ENCODE data around the gene MT1H. TPM values are rescaled to one million over a fixed set of nuclear protein-coding genes. Genes with fewer than 3 reads are reported as not detected.
"Not testable (repeated sequence)": the region's sequence is repeated elsewhere in the genome, so short reads cannot be mapped to it uniquely, and the experiment has no call there.

The MT1H gene
- total RNA-seq, 1 donor, result not detected

DNA sequence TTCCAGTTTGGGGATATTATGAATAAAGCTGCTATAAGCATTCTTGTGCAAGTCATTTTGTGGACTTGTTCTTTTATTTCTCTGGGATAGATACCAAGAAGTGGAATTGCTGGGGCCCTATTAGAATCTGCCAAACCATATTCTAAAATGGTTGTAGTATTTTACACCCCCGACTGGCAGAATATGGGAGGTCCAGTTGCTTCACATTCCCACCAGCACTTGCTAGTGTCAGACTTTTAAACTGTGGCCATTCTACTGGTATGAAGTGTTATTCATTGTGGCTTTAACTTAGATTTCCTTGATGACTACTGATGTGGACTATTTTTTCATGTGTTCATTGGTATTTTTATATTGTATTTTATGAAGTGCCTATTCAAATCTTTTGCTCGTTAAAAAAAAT lies 42.2 kb downstream of the MT1H start:
- no peaks in the 10 kb centered on the region for H3K9me3 ChIP-seq (ENCODE audit: low read depth, low read length)
- TF ChIP-seq CTCF (IDR thresholded peaks at IDR 0.05; ENCODE audit: extremely low read depth, low read depth, low read length), result no peak
- H3K79me2 ChIP-seq (ENCODE audit: insufficient read depth, low read length), result no peaks in the 10 kb centered on the region
- H3K36me3 ChIP-seq (ENCODE audit: insufficient read depth, low read length), result no peaks in the 10 kb centered on the region
- H3K4me1 ChIP-seq (ENCODE audit: insufficient read depth, low read length), result no peaks in the 10 kb centered on the region
- H3K4me3 ChIP-seq (ENCODE audit: insufficient read depth, low read length), result no peak overlapping the region
- peak; percentile 79 for DNase-seq (ENCODE audit: insufficient read length, low spot score, missing footprints)
- no peak overlapping the region for H3K4me2 ChIP-seq (ENCODE audit: insufficient read depth, low read length)
- peaks cover 5% of the 10 kb centered on the region for H3K27me3 ChIP-seq (ENCODE audit: insufficient read depth, low read length)
- H4K20me1 ChIP-seq (ENCODE audit: insufficient read depth, low read length), result no peaks in the 10 kb centered on the region
- H2AFZ ChIP-seq (ENCODE audit: low read length), result no peak overlapping the region
- no peak overlapping the region for H3K27ac ChIP-seq (ENCODE audit: low read depth, low read length)

DNA sequence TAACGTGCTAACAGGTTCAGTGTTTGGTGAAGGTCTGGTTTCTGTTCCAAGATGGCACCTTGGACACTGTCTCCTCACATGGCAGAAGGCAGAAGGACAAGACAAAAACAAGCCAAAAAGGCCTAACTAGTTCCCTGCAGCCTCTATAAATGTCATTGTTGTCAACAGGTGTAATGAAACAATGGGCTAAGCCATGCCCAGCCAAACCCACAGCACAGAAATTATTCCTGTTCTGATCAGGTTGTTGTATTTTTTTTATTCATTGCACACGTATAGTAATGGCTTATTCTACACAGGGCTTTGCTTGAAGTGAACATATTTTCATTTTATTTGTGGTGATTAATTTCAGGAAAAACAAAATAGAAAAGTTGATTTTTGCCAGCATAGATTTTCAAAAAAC lies 44.2 kb downstream of the MT1H start:
- TF ChIP-seq CTCF (IDR thresholded peaks at IDR 0.05; ENCODE audit: extremely low read depth, low read depth, low read length), result no peak
- Histone ChIP-seq H3K27me3 (ENCODE audit: insufficient read depth, low read length) (no peaks in the 10 kb centered on the region), H3K9me3 (ENCODE audit: low read depth, low read length) (no peaks in the 10 kb centered on the region), H3K79me2 (ENCODE audit: insufficient read depth, low read length) (no peaks in the 10 kb centered on the region), H2AFZ (ENCODE audit: low read length) (no peak overlapping the region), H3K36me3 (ENCODE audit: insufficient read depth, low read length) (no peaks in the 10 kb centered on the region), H3K27ac (ENCODE audit: low read depth, low read length) (no peak overlapping the region), H3K4me3 (ENCODE audit: insufficient read depth, low read length) (no peak overlapping the region), H4K20me1 (ENCODE audit: insufficient read depth, low read length) (no peaks in the 10 kb centered on the region), H3K4me1 (ENCODE audit: insufficient read depth, low read length) (no peaks in the 10 kb centered on the region), H3K4me2 (ENCODE audit: insufficient read depth, low read length) (no peak overlapping the region)
- DNase-seq (ENCODE audit: insufficient read length, low spot score, missing footprints), result no peak

DNA sequence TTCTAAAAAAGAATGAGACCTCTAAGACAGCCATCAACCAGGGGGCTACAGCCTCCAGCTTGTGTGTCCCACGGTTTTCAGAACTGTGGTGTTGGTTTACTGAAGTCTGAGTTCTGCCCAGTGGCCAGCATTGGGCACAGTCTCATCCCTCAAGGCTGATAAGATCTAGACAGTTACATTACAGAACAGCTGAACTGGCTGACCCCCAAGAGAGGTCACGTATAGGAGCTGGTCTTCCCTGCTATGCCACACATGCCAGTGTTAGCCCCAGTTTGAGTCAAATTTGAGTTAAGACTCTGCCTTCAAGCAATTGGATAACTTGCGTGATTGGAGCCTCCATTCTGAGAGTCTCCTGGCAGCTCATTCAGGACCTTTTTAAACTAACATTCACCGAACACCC lies 45.5 kb downstream of the MT1H start:
- no peaks in the 10 kb centered on the region for H3K9me3 ChIP-seq (ENCODE audit: low read depth, low read length)
- H3K79me2 ChIP-seq (ENCODE audit: insufficient read depth, low read length), result no peaks in the 10 kb centered on the region
- no peak overlapping the region for H3K4me2 ChIP-seq (ENCODE audit: insufficient read depth, low read length)
- H3K4me1 ChIP-seq (ENCODE audit: insufficient read depth, low read length), result no peaks in the 10 kb centered on the region
- no peaks in the 10 kb centered on the region for H3K36me3 ChIP-seq (ENCODE audit: insufficient read depth, low read length)
- H2AFZ ChIP-seq (ENCODE audit: low read length), result no peak overlapping the region
- H3K27me3 ChIP-seq (ENCODE audit: insufficient read depth, low read length), result peaks cover 4% of the 10 kb centered on the region
- no peak for TF ChIP-seq CTCF (IDR thresholded peaks at IDR 0.05; ENCODE audit: extremely low read depth, low read depth, low read length)
- H3K4me3 ChIP-seq (ENCODE audit: insufficient read depth, low read length), result no peak overlapping the region
- H3K27ac ChIP-seq (ENCODE audit: low read depth, low read length), result no peak overlapping the region
- no peaks in the 10 kb centered on the region for H4K20me1 ChIP-seq (ENCODE audit: insufficient read depth, low read length)
- no peak for DNase-seq (ENCODE audit: insufficient read length, low spot score, missing footprints)

- no peaks in the 10 kb centered on the region for H3K9me3 ChIP-seq (ENCODE audit: low read depth, low read length)
- no peaks in the 10 kb centered on the region for H3K4me1 ChIP-seq (ENCODE audit: insufficient read depth, low read length)
- no peaks in the 10 kb centered on the region for H3K79me2 ChIP-seq (ENCODE audit: insufficient read depth, low read length)
- H3K4me2 ChIP-seq (ENCODE audit: insufficient read depth, low read length), result no peak overlapping the region
- no peak overlapping the region for H2AFZ ChIP-seq (ENCODE audit: low read length)
- DNase-seq (ENCODE audit: insufficient read length, low spot score, missing footprints), result no peak
- no peak overlapping the region for H3K27ac ChIP-seq (ENCODE audit: low read depth, low read length)
- peaks cover 4% of the 10 kb centered on the region for H3K27me3 ChIP-seq (ENCODE audit: insufficient read depth, low read length)
- H4K20me1 ChIP-seq (ENCODE audit: insufficient read depth, low read length), result no peaks in the 10 kb centered on the region
- no peak for TF ChIP-seq CTCF (IDR thresholded peaks at IDR 0.05; ENCODE audit: extremely low read depth, low read depth, low read length)
- H3K36me3 ChIP-seq (ENCODE audit: insufficient read depth, low read length), result no peaks in the 10 kb centered on the region
- no peak overlapping the region for H3K4me3 ChIP-seq (ENCODE audit: insufficient read depth, low read length)
Observed at GRCh38 chr16:56716761-56717160, 47.1 kb downstream of the MT1H start.

GRCh38 chr16:56717532-56717931 lies 47.9 kb downstream of the MT1H start:
- not testable (repeated sequence) for H3K36me3 ChIP-seq (ENCODE audit: insufficient read depth, low read length); H4K20me1 ChIP-seq (ENCODE audit: insufficient read depth, low read length); H3K4me2 ChIP-seq (ENCODE audit: insufficient read depth, low read length); H3K79me2 ChIP-seq (ENCODE audit: insufficient read depth, low read length); H3K27ac ChIP-seq (ENCODE audit: low read depth, low read length); H3K4me3 ChIP-seq (ENCODE audit: insufficient read depth, low read length); DNase-seq (ENCODE audit: insufficient read length, low spot score, missing footprints); H3K27me3 ChIP-seq (ENCODE audit: insufficient read depth, low read length); H3K9me3 ChIP-seq (ENCODE audit: low read depth, low read length); H3K4me1 ChIP-seq (ENCODE audit: insufficient read depth, low read length); H2AFZ ChIP-seq (ENCODE audit: low read length)

All from osteoblast (primary cell).